ENCODE measurements around the gene RUNX2. TPM values are rescaled to one million over a fixed set of nuclear protein-coding genes. Genes with fewer than 3 reads are reported as not detected.

The RUNX2 gene
- total RNA-seq, 1 experiment from 2014 or later: 7.0 TPM

DNA sequence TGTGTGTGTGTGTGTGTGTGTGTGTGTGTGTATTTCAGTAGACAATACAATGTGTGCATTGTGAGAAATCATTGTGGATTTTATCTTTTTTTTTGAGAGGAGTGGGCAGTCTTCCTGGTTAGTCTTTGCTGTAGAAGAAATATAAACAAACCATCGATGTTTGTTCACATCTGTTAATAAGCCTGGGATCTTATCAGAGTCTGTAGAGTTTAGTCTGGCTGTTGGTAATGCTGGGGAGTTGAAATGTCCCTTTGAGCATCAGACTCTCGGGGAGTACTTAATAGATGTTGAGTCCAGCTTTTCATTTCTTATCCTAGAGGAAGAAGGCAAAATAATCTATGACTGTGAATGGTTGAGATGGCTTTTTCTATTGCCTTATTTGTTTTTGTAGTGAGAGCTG, 146.2 kb downstream of the RUNX2 start:
- no TSS peak for BruUV-seq (replicated peaks)
- no peaks in the 10 kb centered on the region for H3K36me3 ChIP-seq (ENCODE audit: control insufficient read depth, insufficient read depth, low read length)
- DNase-seq (ENCODE audit: low read depth, low spot score) (no peak), ATAC-seq (no peak)
- intact Hi-C loops (cut with micrococcal nuclease; ENCODE audit: unreplicated experiment): no loop called here
- no peak overlapping the region for H3K27ac ChIP-seq (ENCODE audit: low read length)
- no peaks in the 10 kb centered on the region for H3K27me3 ChIP-seq (ENCODE audit: control insufficient read depth, insufficient read depth, low read length)
- in situ Hi-C loops (cut with HindIII; ENCODE audit: low pct_unique_long_range_greater_than_20kb, low sequenced_read_pairs): no loop called here
- ChIA-PET CTCF (no interaction called here), POLR2A (interaction anchor here (0.7 kb wide), 1 partner anchor 12 kb away, joined by 3 read pairs; no protein-coding TSS in a partner anchor)
- H3K9me3 ChIP-seq (ENCODE audit: control insufficient read depth, insufficient read depth, low read depth, low read length): no peaks in the 10 kb centered on the region
- no peak overlapping the region for H3K4me3 ChIP-seq (ENCODE audit: low read depth in 2 of 2, low read length in 2 of 2)
- TF ChIP-seq SIN3A (IDR thresholded peaks at IDR 0.05; ENCODE audit: borderline replicate concordance, insufficient read depth, low read depth, low read length) (no peak), POLR2AphosphoS5 (IDR thresholded peaks at IDR 0.05; ENCODE audit: low read depth, low read length) (no peak), TCF7L2 (IDR thresholded peaks at IDR 0.05; ENCODE audit: low read depth, low read length) (no peak), REST (IDR thresholded peaks at IDR 0.05; ENCODE audit: insufficient read depth in 1 of 2, low read depth in 2 of 2, low read length in 1 of 2) (no peak)
- TF ChIP-seq, protein P1, sequence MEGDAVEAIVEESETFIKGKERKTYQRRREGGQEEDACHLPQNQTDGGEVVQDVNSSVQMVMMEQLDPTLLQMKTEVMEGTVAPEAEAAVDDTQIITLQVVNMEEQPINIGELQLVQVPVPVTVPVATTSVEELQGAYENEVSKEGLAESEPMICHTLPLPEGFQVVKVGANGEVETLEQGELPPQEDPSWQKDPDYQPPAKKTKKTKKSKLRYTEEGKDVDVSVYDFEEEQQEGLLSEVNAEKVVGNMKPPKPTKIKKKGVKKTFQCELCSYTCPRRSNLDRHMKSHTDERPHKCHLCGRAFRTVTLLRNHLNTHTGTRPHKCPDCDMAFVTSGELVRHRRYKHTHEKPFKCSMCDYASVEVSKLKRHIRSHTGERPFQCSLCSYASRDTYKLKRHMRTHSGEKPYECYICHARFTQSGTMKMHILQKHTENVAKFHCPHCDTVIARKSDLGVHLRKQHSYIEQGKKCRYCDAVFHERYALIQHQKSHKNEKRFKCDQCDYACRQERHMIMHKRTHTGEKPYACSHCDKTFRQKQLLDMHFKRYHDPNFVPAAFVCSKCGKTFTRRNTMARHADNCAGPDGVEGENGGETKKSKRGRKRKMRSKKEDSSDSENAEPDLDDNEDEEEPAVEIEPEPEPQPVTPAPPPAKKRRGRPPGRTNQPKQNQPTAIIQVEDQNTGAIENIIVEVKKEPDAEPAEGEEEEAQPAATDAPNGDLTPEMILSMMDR (IDR thresholded peaks at IDR 0.05): no peak
- H3K4me1 ChIP-seq (ENCODE audit: control insufficient read depth, insufficient read depth, low read length): no peaks in the 10 kb centered on the region

GRCh38 chr6:45476341-45476740, 148.2 kb downstream of the RUNX2 start:
- CTCF ChIA-PET: no interaction called here
- DNase-seq (ENCODE audit: low read depth, low spot score) (no peak), ATAC-seq (no peak)
- no peak overlapping the region for H3K4me3 ChIP-seq (ENCODE audit: low read depth in 2 of 2, low read length in 2 of 2)
- no peaks in the 10 kb centered on the region for H3K27me3 ChIP-seq (ENCODE audit: control insufficient read depth, insufficient read depth, low read length)
- TF ChIP-seq, protein P1 (IDR thresholded peaks at IDR 0.05): no peak
- TF ChIP-seq TCF7L2 (IDR thresholded peaks at IDR 0.05; ENCODE audit: low read depth, low read length) (no peak), REST (IDR thresholded peaks at IDR 0.05; ENCODE audit: insufficient read depth in 1 of 2, low read depth in 2 of 2, low read length in 1 of 2) (no peak), POLR2AphosphoS5 (IDR thresholded peaks at IDR 0.05; ENCODE audit: low read depth, low read length) (no peak), SIN3A (IDR thresholded peaks at IDR 0.05; ENCODE audit: borderline replicate concordance, insufficient read depth, low read depth, low read length) (no peak)
- H3K9me3 ChIP-seq (ENCODE audit: control insufficient read depth, insufficient read depth, low read depth, low read length): no peaks in the 10 kb centered on the region
- H3K36me3 ChIP-seq (ENCODE audit: control insufficient read depth, insufficient read depth, low read length): no peaks in the 10 kb centered on the region; the same call in 1 of the 2 replicates
- POLR2A ChIA-PET: no interaction called here
- in situ Hi-C loops (cut with HindIII; ENCODE audit: low pct_unique_long_range_greater_than_20kb, low sequenced_read_pairs) (no loop called here), intact Hi-C loops (cut with micrococcal nuclease; ENCODE audit: unreplicated experiment) (no loop called here)
- no TSS peak for BruUV-seq (replicated peaks)
- H3K27ac ChIP-seq (ENCODE audit: low read length): no peak overlapping the region
- no peaks in the 10 kb centered on the region for H3K4me1 ChIP-seq (ENCODE audit: control insufficient read depth, insufficient read depth, low read length)
